ENCODE data around the gene LHX8.

DNA sequence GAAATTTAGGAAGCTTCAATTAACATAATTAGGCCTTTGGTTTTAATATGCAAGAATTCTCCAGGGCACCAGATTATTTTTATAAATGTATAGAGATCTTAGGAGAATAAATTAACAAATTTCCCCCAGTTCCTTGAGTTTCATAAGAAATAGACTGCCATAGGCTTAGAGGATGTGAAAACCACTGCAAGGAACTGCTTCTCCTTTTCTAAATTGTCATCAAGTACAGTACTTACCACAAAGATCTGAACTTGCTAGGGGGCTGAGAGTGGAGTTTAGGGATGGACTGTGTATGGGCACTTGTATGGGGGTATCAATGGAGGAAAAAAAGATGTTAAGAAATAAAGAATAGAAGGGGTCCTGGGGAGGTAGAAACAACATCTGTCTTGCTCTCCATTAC lies 31.1 kb downstream of the LHX8 start:
- TF ChIP-seq, protein P1, sequence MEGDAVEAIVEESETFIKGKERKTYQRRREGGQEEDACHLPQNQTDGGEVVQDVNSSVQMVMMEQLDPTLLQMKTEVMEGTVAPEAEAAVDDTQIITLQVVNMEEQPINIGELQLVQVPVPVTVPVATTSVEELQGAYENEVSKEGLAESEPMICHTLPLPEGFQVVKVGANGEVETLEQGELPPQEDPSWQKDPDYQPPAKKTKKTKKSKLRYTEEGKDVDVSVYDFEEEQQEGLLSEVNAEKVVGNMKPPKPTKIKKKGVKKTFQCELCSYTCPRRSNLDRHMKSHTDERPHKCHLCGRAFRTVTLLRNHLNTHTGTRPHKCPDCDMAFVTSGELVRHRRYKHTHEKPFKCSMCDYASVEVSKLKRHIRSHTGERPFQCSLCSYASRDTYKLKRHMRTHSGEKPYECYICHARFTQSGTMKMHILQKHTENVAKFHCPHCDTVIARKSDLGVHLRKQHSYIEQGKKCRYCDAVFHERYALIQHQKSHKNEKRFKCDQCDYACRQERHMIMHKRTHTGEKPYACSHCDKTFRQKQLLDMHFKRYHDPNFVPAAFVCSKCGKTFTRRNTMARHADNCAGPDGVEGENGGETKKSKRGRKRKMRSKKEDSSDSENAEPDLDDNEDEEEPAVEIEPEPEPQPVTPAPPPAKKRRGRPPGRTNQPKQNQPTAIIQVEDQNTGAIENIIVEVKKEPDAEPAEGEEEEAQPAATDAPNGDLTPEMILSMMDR (IDR thresholded peaks at IDR 0.05 in 2 of 3, conservative IDR thresholded peaks at IDR 0.05 in 1 of 3; ENCODE audit: control insufficient read depth in 2 of 3, extremely low read depth in 1 of 3, insufficient read depth in 1 of 3, low read depth in 3 of 3, low read length in 3 of 3): no peak
- no peak for TF ChIP-seq RFX5 (IDR thresholded peaks at IDR 0.05; ENCODE audit: low read depth, low read length)
- TF ChIP-seq SIN3A (IDR thresholded peaks at IDR 0.05; ENCODE audit: low read depth, low read length): no peak
- TF ChIP-seq TCF12 (IDR thresholded peaks at IDR 0.05; ENCODE audit: low read depth, low read length): no peak
- no peak for TF ChIP-seq CHD4 (IDR thresholded peaks at IDR 0.05)
- TF ChIP-seq NBN (IDR thresholded peaks at IDR 0.05): no peak
- no peak for TF ChIP-seq EP300 (IDR thresholded peaks at IDR 0.05; ENCODE audit: borderline replicate concordance in 1 of 2, control insufficient read depth in 1 of 2, low read depth in 2 of 2, low read length in 2 of 2)
- TF ChIP-seq, protein P2, sequence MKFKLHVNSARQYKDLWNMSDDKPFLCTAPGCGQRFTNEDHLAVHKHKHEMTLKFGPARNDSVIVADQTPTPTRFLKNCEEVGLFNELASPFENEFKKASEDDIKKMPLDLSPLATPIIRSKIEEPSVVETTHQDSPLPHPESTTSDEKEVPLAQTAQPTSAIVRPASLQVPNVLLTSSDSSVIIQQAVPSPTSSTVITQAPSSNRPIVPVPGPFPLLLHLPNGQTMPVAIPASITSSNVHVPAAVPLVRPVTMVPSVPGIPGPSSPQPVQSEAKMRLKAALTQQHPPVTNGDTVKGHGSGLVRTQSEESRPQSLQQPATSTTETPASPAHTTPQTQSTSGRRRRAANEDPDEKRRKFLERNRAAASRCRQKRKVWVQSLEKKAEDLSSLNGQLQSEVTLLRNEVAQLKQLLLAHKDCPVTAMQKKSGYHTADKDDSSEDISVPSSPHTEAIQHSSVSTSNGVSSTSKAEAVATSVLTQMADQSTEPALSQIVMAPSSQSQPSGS (IDR thresholded peaks at IDR 0.05; ENCODE audit: low read length): no peak
- no peak for TF ChIP-seq POLR2AphosphoS5 (IDR thresholded peaks at IDR 0.05; ENCODE audit: low read length)
- TF ChIP-seq HSF1 (IDR thresholded peaks at IDR 0.05; ENCODE audit: low read depth, low read length): no peak
